HEK293 (cell line): ENCODE results near the gene ATP5F1D.

Experiments
- BCL11B ChIP-seq: fragments of 450-650 bp; formaldehyde crosslinking; IDR thresholded peaks from 2 replicates; pipeline ENCODE4 v1.5.1; 2016; ENCODE audit warnings: low read depth, missing biosample characterization, missing genetic modification characterization
- GLI2 ChIP-seq: fragments of 450-650 bp; formaldehyde crosslinking; IDR thresholded peaks from 2 replicates; pipeline ENCODE4; 2017; ENCODE audit warnings: missing biosample characterization, missing genetic modification characterization, low read depth, borderline replicate concordance
- MYNN ChIP-seq: fragments of 450-650 bp; formaldehyde crosslinking; IDR thresholded peaks from 2 replicates; pipeline ENCODE4 v1.5.1; 2016; ENCODE audit warnings: missing biosample characterization, missing genetic modification characterization, borderline replicate concordance
- PATZ1 ChIP-seq: fragments of 450-650 bp; formaldehyde crosslinking; IDR thresholded peaks from 2 replicates; pipeline ENCODE4 v1.5.1; 2016; ENCODE audit warnings: missing biosample characterization, missing genetic modification characterization
- SP7 ChIP-seq: fragments of 450-650 bp; formaldehyde crosslinking; IDR thresholded peaks from 2 replicates; pipeline ENCODE4 v1.5.1; 2016; ENCODE audit warnings: missing biosample characterization, missing genetic modification characterization
- TRIM28 ChIP-seq: IDR thresholded peaks from 2 replicates; pipeline ENCODE4 v1.6.1; 2011; ENCODE audit warnings: low read length, control low read depth, borderline replicate concordance
- ZBTB1 ChIP-seq: fragments of 450-650 bp; formaldehyde crosslinking; IDR thresholded peaks from 2 replicates; pipeline ENCODE4 v1.5.1; 2016; ENCODE audit warnings: missing biosample characterization, missing genetic modification characterization
- ZBTB10 ChIP-seq: fragments of 450-650 bp; formaldehyde crosslinking; IDR thresholded peaks from 2 replicates; pipeline ENCODE4 v1.5.1; 2016; ENCODE audit warnings: missing biosample characterization, missing genetic modification characterization
- ZEB2 ChIP-seq: fragments of 450-650 bp; formaldehyde crosslinking; IDR thresholded peaks from 2 replicates; pipeline ENCODE4 v1.5.1; 2016; ENCODE audit warnings: missing biosample characterization, missing genetic modification characterization
- ZFHX2 ChIP-seq: fragments of 450-650 bp; formaldehyde crosslinking; conservative IDR thresholded peaks from 2 replicates; pipeline ENCODE4 v1.5.1; 2016; ENCODE audit warnings: missing biosample characterization, missing genetic modification characterization
- ZFP41 ChIP-seq: fragments of 450-650 bp; formaldehyde crosslinking; IDR thresholded peaks from 2 replicates; pipeline ENCODE4 v1.5.1; 2016; ENCODE audit warnings: missing biosample characterization, missing genetic modification characterization, borderline replicate concordance
- ZNF114 ChIP-seq: fragments of 450-650 bp; formaldehyde crosslinking; IDR thresholded peaks from 2 replicates; pipeline ENCODE4 v1.5.0; 2017; ENCODE audit warnings: missing biosample characterization, missing genetic modification characterization
- ZNF175 ChIP-seq: fragments of 450-650 bp; formaldehyde crosslinking; IDR thresholded peaks from 2 replicates; pipeline ENCODE4 v1.5.1; 2016; ENCODE audit warnings: missing biosample characterization, missing genetic modification characterization
- ZNF24 ChIP-seq: fragments of 450-650 bp; formaldehyde crosslinking; IDR thresholded peaks from 2 replicates; pipeline ENCODE4 v1.5.1; 2016; ENCODE audit warnings: missing biosample characterization, missing genetic modification characterization
- ZNF302 ChIP-seq: fragments of 450-650 bp; formaldehyde crosslinking; IDR thresholded peaks from 2 replicates; pipeline ENCODE4 v1.5.1; 2016; ENCODE audit warnings: missing biosample characterization, missing genetic modification characterization, low read depth
- ZNF404 ChIP-seq: fragments of 450-650 bp; formaldehyde crosslinking; IDR thresholded peaks from 2 replicates; pipeline ENCODE4 v1.5.1; 2017; ENCODE audit warnings: missing biosample characterization, missing genetic modification characterization
- ZNF449 ChIP-seq: fragments of 450-650 bp; formaldehyde crosslinking; IDR thresholded peaks from 2 replicates; pipeline ENCODE4 v1.5.1; 2017; ENCODE audit warnings: missing biosample characterization, mild to moderate bottlenecking, missing genetic modification characterization, moderate library complexity
- ZNF514 ChIP-seq: fragments of 450-650 bp; formaldehyde crosslinking; IDR thresholded peaks from 2 replicates; pipeline ENCODE4 v1.5.1; 2016; ENCODE audit warnings: missing biosample characterization, missing genetic modification characterization
- ZNF585B ChIP-seq: fragments of 450-650 bp; formaldehyde crosslinking; IDR thresholded peaks from 2 replicates; pipeline ENCODE4 v1.5.1; 2016; ENCODE audit warnings: missing biosample characterization, missing genetic modification characterization
- ZNF623 ChIP-seq: fragments of 450-650 bp; formaldehyde crosslinking; IDR thresholded peaks from 2 replicates; pipeline ENCODE4 v1.5.1; 2016; ENCODE audit warnings: missing biosample characterization, missing genetic modification characterization
- ZNF629 ChIP-seq: fragments of 450-650 bp; formaldehyde crosslinking; IDR thresholded peaks from 2 replicates; pipeline ENCODE4 v1.5.1; 2017; ENCODE audit warnings: missing biosample characterization, missing genetic modification characterization
- ZNF768 ChIP-seq: fragments of 450-650 bp; formaldehyde crosslinking; IDR thresholded peaks from 2 replicates; pipeline ENCODE4 v1.5.1; 2018; ENCODE audit warnings: missing biosample characterization, mild to moderate bottlenecking, missing genetic modification characterization
- ZSCAN16 ChIP-seq: fragments of 450-650 bp; formaldehyde crosslinking; IDR thresholded peaks from 2 replicates; pipeline ENCODE4 v1.5.1; 2016; ENCODE audit warnings: missing biosample characterization, missing genetic modification characterization
- TF ChIP-seq, protein P1 (sequence below): fragments of 450-650 bp; IDR thresholded peaks from 2 replicates; pipeline ENCODE4 v1.5.1; 2018; ENCODE audit warnings: missing biosample characterization, mild to moderate bottlenecking, missing genetic modification characterization
- TF ChIP-seq, protein P2 (sequence below): fragments of 450-650 bp; formaldehyde crosslinking; IDR thresholded peaks from 2 replicates; pipeline ENCODE4 v1.5.1; 2016; ENCODE audit warnings: missing biosample characterization, missing genetic modification characterization

Gene ATP5F1D

DNA sequence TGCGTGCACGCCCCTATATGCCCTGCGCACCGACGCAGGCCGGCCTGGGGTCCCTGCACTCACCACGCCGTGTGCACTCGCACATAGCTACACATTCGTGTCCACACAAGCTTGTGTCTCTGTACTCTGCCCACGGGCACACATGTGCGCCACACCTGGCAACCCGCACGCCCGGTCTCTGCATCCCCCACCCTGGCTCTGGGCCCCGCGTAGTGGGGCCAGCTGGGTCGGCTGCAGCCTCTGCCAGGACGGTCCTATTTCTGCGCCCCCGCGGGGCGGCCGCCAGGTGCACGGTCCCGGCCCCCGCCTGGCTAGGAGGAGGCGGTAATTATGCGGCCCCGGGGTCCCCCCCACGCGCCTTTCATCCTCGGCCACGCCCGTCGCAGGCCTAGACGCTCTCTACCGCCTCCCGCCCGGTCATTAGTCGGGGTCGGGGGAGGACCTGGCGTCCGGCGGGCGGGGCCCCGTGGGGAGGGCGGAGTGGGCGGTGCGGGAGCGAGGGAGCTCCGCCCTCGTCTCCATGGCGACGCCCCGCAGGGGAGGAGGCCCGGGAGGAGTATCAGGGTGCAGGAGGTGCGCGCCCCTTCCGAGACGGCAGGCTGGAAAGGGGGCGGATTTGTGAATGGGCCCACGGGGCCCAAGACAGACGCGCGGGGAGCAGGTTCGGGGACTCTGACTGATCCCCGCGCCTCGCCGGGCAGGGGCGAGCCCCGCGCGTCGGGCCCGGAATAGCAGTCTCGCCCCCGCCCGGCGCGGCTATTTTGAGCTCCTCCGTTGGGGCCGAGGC lies 24.8 kb downstream of the ATP5F1D start (continued):
- TF ChIP-seq, protein P1, sequence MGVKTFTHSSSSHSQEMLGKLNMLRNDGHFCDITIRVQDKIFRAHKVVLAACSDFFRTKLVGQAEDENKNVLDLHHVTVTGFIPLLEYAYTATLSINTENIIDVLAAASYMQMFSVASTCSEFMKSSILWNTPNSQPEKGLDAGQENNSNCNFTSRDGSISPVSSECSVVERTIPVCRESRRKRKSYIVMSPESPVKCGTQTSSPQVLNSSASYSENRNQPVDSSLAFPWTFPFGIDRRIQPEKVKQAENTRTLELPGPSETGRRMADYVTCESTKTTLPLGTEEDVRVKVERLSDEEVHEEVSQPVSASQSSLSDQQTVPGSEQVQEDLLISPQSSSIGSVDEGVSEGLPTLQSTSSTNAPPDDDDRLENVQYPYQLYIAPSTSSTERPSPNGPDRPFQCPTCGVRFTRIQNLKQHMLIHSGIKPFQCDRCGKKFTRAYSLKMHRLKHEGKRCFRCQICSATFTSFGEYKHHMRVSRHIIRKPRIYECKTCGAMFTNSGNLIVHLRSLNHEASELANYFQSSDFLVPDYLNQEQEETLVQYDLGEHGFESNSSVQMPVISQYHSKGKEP (tag by site-specific recombination), result no peak
- TF ChIP-seq ZNF24 (tag by site-specific recombination) (no peak), ZSCAN16 (0 out of 2 replicates have a peak, but pooled peaks have one; percentile 11), ZNF404 (tag by site-specific recombination) (no peak), GLI2 (tag by site-specific recombination) (no peak), ZEB2 (tag by site-specific recombination) (peak; percentile 74), ZNF623 (tag by site-specific recombination) (no peak), ZNF585B (no peak), ZNF302 (no peak), ZNF629 (tag by site-specific recombination) (peak; percentile 31), MYNN (tag by site-specific recombination) (no peak), ZNF449 (no peak), ZNF768 (tag by site-specific recombination) (no peak), ZNF175 (tag by site-specific recombination) (no peak), ZNF514 (tag by site-specific recombination) (no peak), ZNF114 (tag by site-specific recombination) (no peak), ZFP41 (no peak), ZBTB1 (tag by site-specific recombination) (no peak), BCL11B (tag by site-specific recombination) (no peak; the same call in 1 of the 2 replicates), TRIM28 (no peak), PATZ1 (peak; percentile 93), ZBTB10 (tag by site-specific recombination) (peak; percentile 87), ZFHX2 (tag by site-specific recombination) (peak; percentile 98), SP7 (tag by site-specific recombination) (peak; percentile 92)
- TF ChIP-seq, protein P2, sequence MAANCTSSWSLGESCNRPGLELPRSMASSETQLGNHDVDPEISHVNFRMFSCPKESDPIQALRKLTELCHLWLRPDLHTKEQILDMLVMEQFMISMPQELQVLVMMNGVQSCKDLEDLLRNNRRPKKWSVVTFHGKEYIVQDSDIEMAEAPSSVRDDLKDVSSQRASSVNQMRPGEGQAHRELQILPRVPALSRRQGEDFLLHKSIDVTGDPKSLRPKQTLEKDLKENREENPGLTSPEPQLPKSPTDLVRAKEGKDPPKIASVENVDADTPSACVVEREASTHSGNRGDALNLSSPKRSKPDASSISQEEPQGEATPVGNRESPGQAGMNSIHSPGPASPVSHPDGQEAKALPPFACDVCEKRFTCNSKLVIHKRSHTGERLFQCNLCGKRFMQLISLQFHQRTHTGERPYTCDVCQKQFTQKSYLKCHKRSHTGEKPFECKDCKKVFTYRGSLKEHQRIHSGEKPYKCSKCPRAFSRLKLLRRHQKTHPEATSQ (tag by site-specific recombination), result no peak
